SK-N-SH (cell line): Measurements from ENCODE around the gene ZIC1.

ENCODE experiments used
- CHD2 ChIP-seq: fragments of 150-350 bp; IDR thresholded peaks from 2 replicates; pipeline ENCODE4 v1.6.1; 2018; ENCODE audit warnings: low read length; ENCODE audit not compliant: partially characterized antibody
- CTCF ChIP-seq: fragments of 200-600 bp; sonication (generic); IDR thresholded peaks from 2 replicates; pipeline ENCODE4 v1.6.1; 2017; ENCODE audit warnings: antibody characterized with exemption, mild to moderate bottlenecking, moderate library complexity
- EP300 ChIP-seq, 2 experiments: IDR thresholded peaks; 2 replicates each; pipeline versions ENCODE4 v1.4.0 to v1.6.1; 2012; ENCODE audit warnings: borderline replicate concordance in 1 of 2, low read depth in 1 of 2, low read length in 1 of 2
- FOXJ3 ChIP-seq: sonication (generic); formaldehyde crosslinking; IDR thresholded peaks from 2 replicates; pipeline ENCODE4 v1.5.1; 2020; ENCODE audit warnings: mild to moderate bottlenecking, missing genetic modification reagents
- MAX ChIP-seq: IDR thresholded peaks from 2 replicates; pipeline ENCODE4 v1.4.0; 2012; ENCODE audit warnings: low read depth
- POLR2AphosphoS5 ChIP-seq: IDR thresholded peaks from 2 replicates; pipeline ENCODE4 v1.6.1; 2012; ENCODE audit warnings: low read depth, low read length
- RAD21 ChIP-seq: IDR thresholded peaks from 2 replicates; pipeline ENCODE4 v1.6.1; 2012; ENCODE audit warnings: mild to moderate bottlenecking, low read length
- RCOR1 ChIP-seq: fragments of 150-350 bp; IDR thresholded peaks from 2 replicates; pipeline ENCODE4 v1.6.1; 2017; ENCODE audit warnings: antibody characterized with exemption, low read length
- TAF1 ChIP-seq: IDR thresholded peaks from 2 replicates; pipeline ENCODE4 v1.6.1; 2012; ENCODE audit warnings: low read depth, mild to moderate bottlenecking, low read length, moderate library complexity, borderline replicate concordance
- TCF12 ChIP-seq: IDR thresholded peaks from 2 replicates; pipeline ENCODE4 v1.4.0; 2012
- USF1 ChIP-seq: IDR thresholded peaks from 2 replicates; pipeline ENCODE4 v1.4.0; 2012; ENCODE audit warnings: low read depth, borderline replicate concordance
- USF2 ChIP-seq: fragments of 150-350 bp; IDR thresholded peaks from 2 replicates; pipeline ENCODE4 v1.6.1; 2017; ENCODE audit warnings: antibody characterized with exemption, low read length, low read depth, borderline replicate concordance
- YY1 ChIP-seq: IDR thresholded peaks from 2 replicates; pipeline ENCODE4 v1.4.0; 2012; ENCODE audit warnings: low read depth, mild to moderate bottlenecking

- TF ChIP-seq CTCF (no peak), MAX (no peak), RCOR1 (no peak), EP300 (IDR thresholded peaks at IDR 0.05; ENCODE audit: borderline replicate concordance in 1 of 2, low read depth in 1 of 2, low read length in 1 of 2) (no peak), YY1 (no peak), FOXJ3 (CRISPR knock-in tag) (no peak), USF2 (no peak), USF1 (no peak), RAD21 (no peak), POLR2AphosphoS5 (no peak), CHD2 (no peak), TAF1 (no peak), TCF12 (no peak)
Observed at GRCh38 chr3:147418808-147419701, 9.9 kb downstream of the ZIC1 start.
